Nephron progenitor cell (in vitro differentiated cells): ENCODE results near the gene SOCS1.

ENCODE experiments used
- DNase-seq: peaks from one replicate; pipeline ENCODE4 v3.0.0; 2021
- H3K27ac Mint-ChIP-seq: 2 replicates; pipeline ENCODE4 v1.8.0; 2021; ENCODE audit warnings: mild to moderate bottlenecking, moderate library complexity, mixed read lengths
- H3K27me3 Mint-ChIP-seq: 2 replicates; pipeline ENCODE4 v1.8.0; 2021; ENCODE audit warnings: mild to moderate bottlenecking, low read depth, mixed read lengths; ENCODE audit not compliant: poor library complexity
- H3K36me3 Mint-ChIP-seq: 2 replicates; pipeline ENCODE4 v1.8.0; 2021; ENCODE audit warnings: low read depth, mixed read lengths
- H3K4me1 Mint-ChIP-seq: 2 replicates; pipeline ENCODE4 v1.8.0; 2021; ENCODE audit warnings: mixed read lengths
- H3K4me3 Mint-ChIP-seq: 2 replicates; pipeline ENCODE4 v1.8.0; 2021; ENCODE audit warnings: mild to moderate bottlenecking, moderate library complexity, mixed read lengths
- H3K9me3 Mint-ChIP-seq: 2 replicates; pipeline ENCODE4 v1.8.0; 2021; ENCODE audit warnings: mild to moderate bottlenecking, moderate library complexity, mixed read lengths
- CTCF ChIP-seq: fragments of 200-600 bp; sonication (generic); IDR thresholded peaks from 2 replicates; pipeline ENCODE4 v1.5.0; 2021; ENCODE audit warnings: antibody characterized with exemption

Gene SOCS1

GRCh38 chr16:11236461-11237254 is 19.3 kb downstream of the SOCS1 start:
- Mint-ChIP-seq H3K27ac (no peak overlapping the region), H3K9me3 (no peaks in the 10 kb centered on the region), H3K4me1 (no peaks in the 10 kb centered on the region), H3K36me3 (no peaks in the 10 kb centered on the region), H3K27me3 (peaks cover 2% of the 10 kb centered on the region), H3K4me3 (no peak overlapping the region)
- no peak for DNase-seq
- no peak for TF ChIP-seq CTCF

- TF ChIP-seq CTCF, result no peak
- H3K9me3 Mint-ChIP-seq, result no peaks in the 10 kb centered on the region
- peaks cover 5% of the 10 kb centered on the region for H3K27me3 Mint-ChIP-seq
- H3K4me1 Mint-ChIP-seq, result peaks cover 5% of the 10 kb centered on the region
- H3K4me3 Mint-ChIP-seq, result no peak overlapping the region
- H3K36me3 Mint-ChIP-seq, result no peaks in the 10 kb centered on the region
- H3K27ac Mint-ChIP-seq, result no peak overlapping the region
- no peak for DNase-seq
Observed at GRCh38 chr16:11235703-11235991, 20.4 kb downstream of the SOCS1 start.

GRCh38 chr16:11234884-11235702 is 20.9 kb downstream of the SOCS1 start:
- Mint-ChIP-seq H3K27ac (no peak overlapping the region), H3K9me3 (no peaks in the 10 kb centered on the region), H3K4me3 (no peak overlapping the region), H3K4me1 (peaks cover 5% of the 10 kb centered on the region), H3K36me3 (no peaks in the 10 kb centered on the region), H3K27me3 (peaks cover 5% of the 10 kb centered on the region)
- no peak for DNase-seq
- TF ChIP-seq CTCF, result no peak

- no peak for DNase-seq
- no peak for TF ChIP-seq CTCF
- Mint-ChIP-seq H3K4me1 (peaks cover 5% of the 10 kb centered on the region), H3K36me3 (no peaks in the 10 kb centered on the region), H3K27me3 (peaks cover 6% of the 10 kb centered on the region), H3K9me3 (no peaks in the 10 kb centered on the region), H3K27ac (no peak overlapping the region), H3K4me3 (no peak overlapping the region)
Observed at GRCh38 chr16:11233727-11234376, 22.2 kb downstream of the SOCS1 start.

- Mint-ChIP-seq H3K4me3 (no peak overlapping the region), H3K9me3 (no peaks in the 10 kb centered on the region), H3K27me3 (peaks cover 8% of the 10 kb centered on the region), H3K4me1 (peaks cover 5% of the 10 kb centered on the region), H3K36me3 (no peaks in the 10 kb centered on the region), H3K27ac (no peak overlapping the region)
- no peak for DNase-seq
- no peak for TF ChIP-seq CTCF
Observed at GRCh38 chr16:11232852-11233726, 22.9 kb downstream of the SOCS1 start.
